ENCODE results near the gene FNDC10.
"Not testable (repeated sequence)": the region's sequence is repeated elsewhere in the genome, so short reads cannot be mapped to it uniquely, and the experiment has no call there.

The FNDC10 gene

GRCh38 chr1:1562556-1563195 lies 37.3 kb downstream of the FNDC10 start:
- TF ChIP-seq CTCF (IDR thresholded peaks at IDR 0.05) = no peak
- H3K27ac ChIP-seq = no peak overlapping the region
- H3K4me1 ChIP-seq (ENCODE audit: control insufficient read depth in 1 of 2, insufficient read depth in 1 of 2, low read depth in 1 of 2, low read length in 1 of 2) = no peaks in the 10 kb centered on the region
- peaks cover 64% of the 10 kb centered on the region for H3K36me3 ChIP-seq
- H3K27me3 ChIP-seq = no peaks in the 10 kb centered on the region
- no peaks in the 10 kb centered on the region for H3K9me3 ChIP-seq
- no peak overlapping the region for H3K4me3 ChIP-seq (ENCODE audit: low read depth in 1 of 2, low read length in 1 of 2)

- Histone ChIP-seq H3K4me3 (ENCODE audit: low read depth in 1 of 2, low read length in 1 of 2) (no peak overlapping the region), H3K9me3 (no peaks in the 10 kb centered on the region), H3K27me3 (no peaks in the 10 kb centered on the region), H3K27ac (no peak overlapping the region), H3K36me3 (peaks cover 64% of the 10 kb centered on the region), H3K4me1 (ENCODE audit: control insufficient read depth in 1 of 2, insufficient read depth in 1 of 2, low read depth in 1 of 2, low read length in 1 of 2) (no peaks in the 10 kb centered on the region)
- TF ChIP-seq CTCF (IDR thresholded peaks at IDR 0.05) = no peak
These were observed 38.0 kb downstream of the FNDC10 start for GRCh38 chr1:1561801-1562470.

- TF ChIP-seq CTCF (IDR thresholded peaks at IDR 0.05) = no peak
- peaks cover 68% of the 10 kb centered on the region for H3K36me3 ChIP-seq
- no peaks in the 10 kb centered on the region for H3K4me1 ChIP-seq (ENCODE audit: control insufficient read depth in 1 of 2, insufficient read depth in 1 of 2, low read depth in 1 of 2, low read length in 1 of 2)
These were observed 39.8 kb downstream of the FNDC10 start for GRCh38 chr1:1560178-1560577.

GRCh38 chr1:1559066-1559465 lies 40.9 kb downstream of the FNDC10 start:
- TF ChIP-seq CTCF (IDR thresholded peaks at IDR 0.05) = no peak
- Histone ChIP-seq H3K36me3 (peaks cover 67% of the 10 kb centered on the region), H3K27me3 (no peaks in the 10 kb centered on the region), H3K9me3 (no peaks in the 10 kb centered on the region), H3K4me3 (ENCODE audit: low read depth in 1 of 2, low read length in 1 of 2) (no peak overlapping the region), H3K27ac (no peak overlapping the region), H3K4me1 (ENCODE audit: control insufficient read depth in 1 of 2, insufficient read depth in 1 of 2, low read depth in 1 of 2, low read length in 1 of 2) (no peaks in the 10 kb centered on the region)

More at GRCh38 chr1:1560178-1560577, 39.8 kb downstream of the FNDC10 start:
- Histone ChIP-seq H3K9me3 (no peaks in the 10 kb centered on the region), H3K27me3 (no peaks in the 10 kb centered on the region), H3K4me3 (ENCODE audit: low read depth in 1 of 2, low read length in 1 of 2) (no peak overlapping the region), H3K27ac (no peak overlapping the region)

- Histone ChIP-seq H3K4me3 (ENCODE audit: low read depth in 1 of 2, low read length in 1 of 2) (no peak overlapping the region), H3K4me1 (ENCODE audit: control insufficient read depth in 1 of 2, insufficient read depth in 1 of 2, low read depth in 1 of 2, low read length in 1 of 2) (no peaks in the 10 kb centered on the region), H3K36me3 (peaks cover 66% of the 10 kb centered on the region), H3K9me3 (no peaks in the 10 kb centered on the region), H3K27ac (no peak overlapping the region), H3K27me3 (no peaks in the 10 kb centered on the region)
- no peak for TF ChIP-seq CTCF (IDR thresholded peaks at IDR 0.05)
These were observed 41.3 kb downstream of the FNDC10 start for GRCh38 chr1:1558591-1558990.

- H3K27ac ChIP-seq; H3K9me3 ChIP-seq; H3K27me3 ChIP-seq; H3K4me1 ChIP-seq (ENCODE audit: control insufficient read depth in 1 of 2, insufficient read depth in 1 of 2, low read depth in 1 of 2, low read length in 1 of 2); H3K4me3 ChIP-seq (ENCODE audit: low read depth in 1 of 2, low read length in 1 of 2): not testable (repeated sequence)
- peaks cover 57% of the 10 kb centered on the region for H3K36me3 ChIP-seq
These were observed 42.2 kb downstream of the FNDC10 start for GRCh38 chr1:1557688-1558087.

- not testable (repeated sequence) for H3K4me3 ChIP-seq (ENCODE audit: low read depth in 1 of 2, low read length in 1 of 2); H3K27ac ChIP-seq; H3K9me3 ChIP-seq; H3K27me3 ChIP-seq; H3K4me1 ChIP-seq (ENCODE audit: control insufficient read depth in 1 of 2, insufficient read depth in 1 of 2, low read depth in 1 of 2, low read length in 1 of 2)
- H3K36me3 ChIP-seq = peaks cover 56% of the 10 kb centered on the region
These were observed 43.0 kb downstream of the FNDC10 start for GRCh38 chr1:1556961-1557360.

Measured in neutrophil (primary cell).